Stimulated activated CD8-positive, alpha-beta memory T cell treated with anti-CD3 and anti-CD28 coated beads, Interleukin-12 subunit alpha, Interleukin-12 subunit beta, amount 100 ng/mL, for 24 hours (primary cell): ENCODE measurements around the gene PLXDC2.

Experiments used
- DNase-seq: peaks from one replicate; pipeline ENCODE4 v3.0.0-alpha.2; 2020; ENCODE audit errors: extremely low read depth

Gene PLXDC2

GRCh38 chr10:19815731-19816410 lies 361 bp upstream of the PLXDC2 start:
- DNase-seq, result no peak

GRCh38 chr10:19817231-19817933 lies 1.1 kb downstream of the PLXDC2 start:
- no peak for DNase-seq

- no peak for DNase-seq
Measured at GRCh38 chr10:19818876-19819275, 2.6 kb downstream of the PLXDC2 start.

DNA sequence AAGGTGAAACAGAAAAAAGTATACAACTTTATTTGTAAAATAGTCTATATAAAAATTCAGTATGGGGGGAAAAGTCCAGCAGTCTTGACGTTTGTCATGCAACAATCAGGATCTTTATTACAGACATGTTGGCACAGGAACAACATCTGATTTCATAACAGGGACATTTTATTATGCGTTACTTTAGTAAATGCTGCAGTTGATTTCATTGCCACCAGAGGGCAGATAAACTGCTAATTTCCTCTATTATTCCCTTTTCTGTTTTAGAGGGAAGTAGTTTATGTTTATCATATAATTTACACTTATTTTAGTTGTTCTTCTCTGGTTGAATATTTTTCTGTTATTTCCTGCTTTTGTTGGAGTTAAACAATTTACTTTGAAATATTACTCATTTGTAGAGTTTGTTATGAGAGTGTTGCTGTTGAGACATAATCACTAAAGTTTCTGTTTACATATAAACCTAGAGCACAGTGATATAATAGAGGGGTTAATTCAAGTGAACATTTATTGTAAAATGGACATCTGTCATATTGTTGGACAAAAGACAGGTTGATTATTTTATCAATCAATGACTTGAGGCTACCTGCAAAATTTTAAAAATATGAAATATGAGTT lies 3.3 kb downstream of the PLXDC2 start:
- DNase-seq, result no peak

GRCh38 chr10:19824381-19825342 lies 8.4 kb downstream of the PLXDC2 start:
- no peak for DNase-seq

GRCh38 chr10:19825700-19826099 lies 9.5 kb downstream of the PLXDC2 start:
- DNase-seq, result no peak

DNA sequence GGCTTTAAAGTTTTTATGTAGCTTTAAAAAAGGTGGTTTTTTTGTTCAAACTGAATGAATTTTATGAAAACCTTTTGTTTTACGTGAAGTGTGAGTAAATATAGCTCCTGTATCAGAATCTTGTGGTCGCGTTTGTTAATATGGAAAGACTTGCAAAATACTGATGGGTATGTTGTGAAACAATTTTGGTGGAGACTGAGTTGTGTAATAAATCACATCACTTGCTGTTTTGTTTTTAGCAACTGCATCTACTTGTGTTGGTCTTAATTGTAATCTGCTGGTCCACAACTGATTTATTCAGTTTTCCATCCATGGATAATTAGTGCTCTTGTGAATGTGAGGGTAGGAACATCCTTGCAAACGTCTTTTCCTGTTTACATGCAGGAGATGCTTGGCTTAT lies 10.5 kb downstream of the PLXDC2 start:
- no peak for DNase-seq

DNA sequence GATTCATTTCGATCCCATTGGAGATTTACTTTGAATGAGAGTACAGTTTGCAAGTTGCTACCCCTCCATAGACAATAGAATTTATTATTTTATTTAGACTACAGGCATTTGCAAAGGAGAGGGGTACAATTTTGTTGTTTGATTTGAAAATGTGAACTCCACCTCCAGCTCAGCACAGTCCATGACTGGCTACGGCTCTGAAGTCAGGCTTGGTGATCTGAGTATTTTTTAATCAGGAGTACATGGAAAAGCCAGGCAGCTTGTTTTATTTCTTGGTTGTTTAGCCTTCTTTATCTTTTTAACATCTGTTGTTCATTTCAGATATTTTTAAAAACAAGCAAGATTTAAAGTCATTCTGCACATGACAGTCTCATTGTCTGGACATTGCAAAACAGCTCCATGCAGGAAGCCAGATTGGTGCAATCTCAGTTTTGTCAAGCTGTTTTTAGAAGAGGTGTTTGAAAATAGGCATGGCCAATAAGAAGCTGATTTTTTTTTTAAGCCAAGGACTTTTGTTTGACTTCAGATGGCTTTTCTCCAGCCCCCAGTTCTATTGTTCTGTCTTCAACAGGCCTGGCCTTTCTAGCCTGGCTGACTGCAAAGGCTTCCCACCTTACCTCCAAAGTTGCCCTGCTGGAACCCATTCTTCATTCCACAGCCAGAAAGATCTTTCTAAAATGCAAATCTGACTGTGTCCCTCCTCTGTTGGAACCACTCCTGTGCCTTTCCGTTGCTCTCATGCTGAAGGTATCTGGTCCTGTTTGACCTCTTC lies 12.2 kb downstream of the PLXDC2 start:
- no peak for DNase-seq

DNA sequence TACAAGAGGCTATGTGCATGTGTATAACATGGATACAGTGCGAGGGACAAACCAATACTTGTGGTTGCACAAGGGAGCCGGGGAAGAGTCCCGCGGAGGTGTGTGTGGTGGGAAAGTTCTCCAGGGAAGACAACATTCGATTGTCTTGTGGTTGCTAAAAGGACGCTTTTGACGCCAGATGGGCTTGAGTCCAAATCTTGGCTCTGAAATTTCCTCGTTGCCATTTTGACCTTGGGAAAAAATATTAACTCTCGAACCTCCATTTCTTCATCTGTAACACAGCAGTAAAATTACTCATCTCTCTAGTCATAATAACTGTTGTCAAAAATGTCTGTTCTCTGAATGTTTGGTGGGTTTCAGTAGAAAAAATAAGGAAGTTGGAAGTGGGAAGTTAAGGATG lies 16.5 kb downstream of the PLXDC2 start:
- DNase-seq, result no peak

DNA sequence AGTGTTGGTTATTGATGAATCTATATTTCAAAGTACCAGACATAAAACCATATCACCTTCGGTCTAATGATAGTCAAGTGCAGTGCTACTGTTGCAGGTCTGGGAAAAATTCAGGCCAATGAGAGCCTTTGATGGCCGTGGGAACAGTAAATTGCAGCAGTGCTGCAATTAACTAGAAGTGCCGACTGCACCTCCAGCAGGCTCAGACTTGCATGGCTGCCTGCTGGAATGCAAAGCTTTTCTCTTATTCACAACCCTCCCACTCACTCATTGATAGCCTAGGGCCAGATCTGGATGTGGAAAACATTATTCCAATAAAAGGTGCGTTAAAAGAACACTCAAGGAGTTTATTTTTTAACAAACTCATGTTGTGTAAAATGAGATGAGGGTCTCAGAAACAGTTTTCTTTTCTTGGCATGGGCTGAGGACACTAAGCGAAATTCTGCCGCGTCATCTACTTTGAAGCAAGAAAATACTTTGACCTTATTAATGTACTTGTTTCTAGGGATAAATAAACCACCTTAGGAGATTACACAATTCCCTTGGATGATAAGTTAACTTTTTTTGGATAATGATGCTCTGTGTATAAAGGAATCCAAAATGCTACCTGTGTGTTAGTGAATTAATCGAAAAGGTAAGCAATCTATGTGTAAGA lies 17.1 kb downstream of the PLXDC2 start:
- DNase-seq, result no peak

- no peak for DNase-seq
Measured at GRCh38 chr10:19835952-19836351, 19.7 kb downstream of the PLXDC2 start.

DNA sequence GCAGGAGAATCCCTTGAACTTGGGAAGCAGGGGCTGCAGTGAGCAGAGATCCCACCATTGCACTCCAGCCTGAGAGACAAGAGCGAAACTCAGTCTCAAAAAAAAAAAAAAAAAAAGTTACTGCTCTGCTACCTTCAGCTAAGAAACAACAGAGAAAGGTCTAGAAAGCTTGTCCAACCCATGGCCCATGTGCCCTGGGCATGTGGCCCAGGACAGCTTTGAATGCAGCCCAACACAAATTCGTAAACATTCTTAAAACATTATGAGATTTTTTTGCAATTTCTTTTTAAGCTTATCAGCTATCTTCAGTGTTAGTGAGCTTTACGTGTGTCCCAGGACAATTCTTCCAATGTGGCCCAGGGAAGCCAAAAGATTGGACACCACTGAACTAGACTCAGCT lies 22.9 kb downstream of the PLXDC2 start:
- no peak for DNase-seq

DNA sequence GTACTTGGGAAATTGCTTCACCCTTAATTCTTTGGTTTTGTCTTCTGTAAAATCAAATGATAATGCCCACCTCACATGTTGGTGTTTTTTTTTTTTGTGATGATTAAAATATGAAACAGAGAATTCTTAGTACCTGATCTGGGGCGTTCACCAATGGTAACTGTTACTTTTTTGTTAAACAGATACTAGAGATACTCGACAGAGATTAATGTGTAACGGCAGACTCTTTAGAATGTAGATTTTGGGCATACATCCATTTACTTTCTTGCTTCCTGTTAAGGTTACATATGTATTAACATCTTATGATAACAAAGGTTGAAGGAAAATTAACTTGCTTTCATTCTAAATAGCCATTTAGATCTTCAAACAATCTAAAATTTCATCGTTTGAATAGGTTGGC lies 23.3 kb downstream of the PLXDC2 start:
- no peak for DNase-seq

DNA sequence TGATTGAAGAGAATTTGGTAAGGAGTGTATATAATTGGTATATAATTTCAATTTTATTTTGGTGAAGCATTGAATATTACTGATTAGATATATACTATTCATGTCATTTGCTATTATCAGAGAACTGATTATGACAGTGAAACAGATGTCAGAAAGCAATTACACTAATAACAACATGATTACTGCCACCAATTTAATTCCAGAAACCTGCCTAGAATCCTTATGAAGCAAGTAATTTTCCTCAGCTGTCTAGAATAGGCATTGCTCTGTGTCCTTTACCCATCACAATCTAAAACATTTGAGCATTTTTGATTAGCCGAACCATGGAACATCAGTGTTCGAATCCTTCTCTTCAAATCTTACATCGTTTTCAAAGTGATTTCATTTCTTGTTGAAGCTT lies 24.5 kb downstream of the PLXDC2 start:
- no peak for DNase-seq

DNA sequence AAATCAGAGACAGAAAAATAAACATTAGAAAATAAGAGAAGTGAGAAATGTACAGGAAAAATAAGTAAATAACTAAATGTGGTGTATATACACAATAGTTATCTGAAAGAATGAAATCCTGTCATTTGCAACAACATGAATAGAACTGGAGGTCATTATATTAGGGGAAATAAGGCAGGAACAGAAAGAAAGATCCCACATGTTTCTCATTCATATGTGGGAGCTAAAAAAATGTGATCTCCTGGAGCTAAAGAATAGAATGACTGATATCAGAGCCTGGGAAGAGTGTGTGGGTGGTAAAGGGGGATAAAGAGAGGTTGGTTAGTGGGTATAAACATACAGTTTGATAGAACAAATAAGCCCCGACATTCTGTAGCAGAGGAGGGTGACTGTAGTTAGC lies 27.3 kb downstream of the PLXDC2 start:
- no peak for DNase-seq

- DNase-seq, result no peak
Measured at GRCh38 chr10:19845503-19846368, 29.5 kb downstream of the PLXDC2 start.

GRCh38 chr10:19847321-19847720 lies 31.1 kb downstream of the PLXDC2 start:
- DNase-seq, result no peak

GRCh38 chr10:19848226-19848985 lies 32.2 kb downstream of the PLXDC2 start:
- no peak for DNase-seq

GRCh38 chr10:19853831-19854230 lies 37.6 kb downstream of the PLXDC2 start:
- no peak for DNase-seq
